H9 (cell line): ENCODE data around the gene MAP3K5. TPM values are rescaled to one million over a fixed set of nuclear protein-coding genes. Genes with fewer than 3 reads are reported as not detected.

Experiments
- DNase-seq: peaks from one replicate; pipeline ENCODE4 v3.0.0-alpha.2; 2017
- H2AFZ ChIP-seq: one replicate; pipeline ENCODE4 v1.6.1; 2013; ENCODE audit warnings: mild to moderate bottlenecking, low read length, control low read depth, moderate library complexity
- H2AK5ac ChIP-seq: 2 replicates; pipeline ENCODE4 v1.6.1; 2013; ENCODE audit warnings: low read length, control low read depth, mixed read lengths; ENCODE audit not compliant: insufficient read length
- H2BK120ac ChIP-seq: one replicate; pipeline ENCODE4 v1.6.1; 2013; ENCODE audit warnings: low read depth, mild to moderate bottlenecking, low read length, control low read depth, inconsistent platforms; ENCODE audit not compliant: poor library complexity, severe bottlenecking
- H2BK12ac ChIP-seq: 2 replicates; pipeline ENCODE4 v1.6.1; 2013; ENCODE audit warnings: low read length, control low read depth, mixed read lengths, low read depth; ENCODE audit not compliant: insufficient read length
- H2BK15ac ChIP-seq: 2 replicates; pipeline ENCODE4 v1.6.1; 2013; ENCODE audit warnings: low read depth, low read length, control low read depth
- H2BK20ac ChIP-seq: one replicate; pipeline ENCODE4 v1.6.1; 2013; ENCODE audit warnings: low read depth, mild to moderate bottlenecking, low read length, control low read depth, inconsistent platforms; ENCODE audit not compliant: poor library complexity, severe bottlenecking
- H2BK5ac ChIP-seq: 2 replicates; pipeline ENCODE4 v1.6.1; 2013; ENCODE audit warnings: low read length, control low read depth, mixed read lengths; ENCODE audit not compliant: insufficient read length
- H3K14ac ChIP-seq: 2 replicates; pipeline ENCODE4 v1.6.1; 2013; ENCODE audit warnings: low read length, control low read depth; ENCODE audit not compliant: insufficient read depth
- H3K18ac ChIP-seq: 2 replicates; pipeline ENCODE4 v1.6.1; 2013; ENCODE audit warnings: low read depth, mild to moderate bottlenecking, mixed read lengths, low read length, control low read depth; ENCODE audit not compliant: insufficient read length
- H3K23ac ChIP-seq: 2 replicates; pipeline ENCODE4 v1.6.1; 2013; ENCODE audit warnings: low read length, control low read depth, mixed read lengths, low read depth; ENCODE audit not compliant: insufficient read length
- H3K23me2 ChIP-seq: 2 replicates; pipeline ENCODE4 v1.6.1; 2013; ENCODE audit warnings: low read depth, mild to moderate bottlenecking, mixed read lengths, low read length, control low read depth; ENCODE audit not compliant: insufficient read length, poor library complexity, severe bottlenecking
- H3K27ac ChIP-seq: 2 replicates; pipeline ENCODE4 v1.5.1; 2013; ENCODE audit warnings: low read length, control low read depth, mixed read lengths, low read depth; ENCODE audit not compliant: insufficient read length
- H3K27me3 ChIP-seq: 2 replicates; pipeline ENCODE4 v1.6.1; 2013; ENCODE audit warnings: low read length, control low read depth, inconsistent platforms; ENCODE audit not compliant: insufficient read depth
- H3K4ac ChIP-seq: 2 replicates; pipeline ENCODE4 v1.6.1; 2013; ENCODE audit warnings: low read depth, mild to moderate bottlenecking, control low read depth, inconsistent platforms, low read length, moderate library complexity
- H3K4me1 ChIP-seq: 2 replicates; pipeline ENCODE4 v1.6.1; 2013; ENCODE audit warnings: low read length, control low read depth, inconsistent platforms; ENCODE audit not compliant: insufficient read depth
- H3K4me2 ChIP-seq: 2 replicates; pipeline ENCODE4 v1.6.1; 2013; ENCODE audit warnings: low read length, control low read depth, mixed read lengths; ENCODE audit not compliant: insufficient read length, insufficient read depth
- H3K56ac ChIP-seq: 2 replicates; pipeline ENCODE4 v1.6.1; 2013; ENCODE audit warnings: low read depth, mild to moderate bottlenecking, mixed read lengths, low read length, control low read depth; ENCODE audit not compliant: insufficient read length
- H3K79me1 ChIP-seq: 2 replicates; pipeline ENCODE4 v1.6.1; 2013; ENCODE audit warnings: low read depth, mild to moderate bottlenecking, moderate library complexity, low read length, control low read depth, inconsistent platforms; ENCODE audit not compliant: insufficient read depth, poor library complexity, severe bottlenecking
- H3K79me2 ChIP-seq: 2 replicates; pipeline ENCODE4 v1.6.1; 2013; ENCODE audit warnings: low read length, control low read depth, inconsistent platforms; ENCODE audit not compliant: insufficient read depth
- H3K9ac ChIP-seq: 2 replicates; pipeline ENCODE4 v1.6.1; 2013; ENCODE audit warnings: low read length, control low read depth, mixed read lengths; ENCODE audit not compliant: insufficient read length; ENCODE audit errors: extremely low read depth
- H3K9me3 ChIP-seq: one replicate; pipeline ENCODE4 v1.6.1; 2013; ENCODE audit warnings: low read depth, low read length, inconsistent platforms; ENCODE audit not compliant: control insufficient read depth
- H3T11ph ChIP-seq: one replicate; pipeline ENCODE4 v1.6.1; 2013; ENCODE audit warnings: mild to moderate bottlenecking, low read length, control low read depth, inconsistent platforms
- H4K20me1 ChIP-seq: one replicate; pipeline ENCODE4 v1.6.1; 2013; ENCODE audit not compliant: control insufficient read depth, insufficient read length, insufficient read depth
- H4K5ac ChIP-seq: 2 replicates; pipeline ENCODE4 v1.6.1; 2013; ENCODE audit warnings: low read depth, mild to moderate bottlenecking, mixed read lengths, low read length, control low read depth; ENCODE audit not compliant: insufficient read length
- H4K8ac ChIP-seq: replicated peaks from 2 replicates; pipeline ENCODE4 v1.6.1; 2013; ENCODE audit warnings: low read length, control low read depth, mixed read lengths, low read depth; ENCODE audit not compliant: insufficient read length
- H4K91ac ChIP-seq: 2 replicates; pipeline ENCODE4 v1.6.1; 2013; ENCODE audit warnings: low read depth, mild to moderate bottlenecking, moderate library complexity, mixed read lengths, low read length, control low read depth; ENCODE audit not compliant: insufficient read length
- H3K27ac Mint-ChIP-seq, 3 experiments: 2 replicates in 2 of 3; 3 replicates in 1 of 3; pipeline ENCODE4 v1.8.0; 2020 to 2021; ENCODE audit warnings: mixed read lengths in 3 of 3, mild to moderate bottlenecking in 1 of 3, moderate library complexity in 1 of 3
- H3K27me3 Mint-ChIP-seq: 2 replicates; pipeline ENCODE4 v1.8.0; 2021; ENCODE audit warnings: low read depth, mild to moderate bottlenecking, moderate library complexity, mixed read lengths
- H3K36me3 Mint-ChIP-seq, 3 experiments: 2 replicates in 2 of 3; 3 replicates in 1 of 3; pipeline ENCODE4 v1.8.0; 2020 to 2021; ENCODE audit warnings: low read depth in 3 of 3, mixed read lengths in 3 of 3; ENCODE audit not compliant: insufficient read depth in 1 of 3
- H3K4me1 Mint-ChIP-seq, 2 experiments: 2 replicates each; pipeline ENCODE4 v1.8.0; 2020; ENCODE audit warnings: mixed read lengths in 2 of 2
- H3K4me3 Mint-ChIP-seq, 2 experiments: 2 replicates in 1 of 2; 3 replicates in 1 of 2; pipeline ENCODE4 v1.8.0; 2020 to 2021; ENCODE audit warnings: mild to moderate bottlenecking in 2 of 2, mixed read lengths in 2 of 2, moderate library complexity in 1 of 2
- H3K9me3 Mint-ChIP-seq, 2 experiments: 2 replicates in 1 of 2; 3 replicates in 1 of 2; pipeline ENCODE4 v1.8.0; 2020; ENCODE audit warnings: mild to moderate bottlenecking in 2 of 2, mixed read lengths in 2 of 2, moderate library complexity in 1 of 2
- WGBS: extraction: QIAGEN DNeasy Blood & Tissue Kit; methylation state at CpG from one replicate; pipeline ENCODE4 v1.1.7; 2013; ENCODE audit warnings: missing lambda C conversion rate, low lambda C conversion rate, mixed read lengths; ENCODE audit not compliant: insufficient read length; ENCODE audit errors: extremely low coverage; 5-methylcytosine and 5-hydroxymethylcytosine counted together
- total RNA-seq: library from RNA; stranded (reverse); gene quantifications from 2 replicates; pipeline ENCODE4 v1.2.1, GENCODE V29; 2021
- TF ChIP-seq, protein P1 (sequence below): fragments of 200-600 bp; sonication (generic); conservative IDR thresholded peaks from 3 replicates; pipeline ENCODE4 v1.8.0; 2021; ENCODE audit warnings: antibody characterized with exemption, mild to moderate bottlenecking

MAP3K5 gene
- total RNA-seq, 1 experiment from 2014 or later, result 1.6 TPM

DNA sequence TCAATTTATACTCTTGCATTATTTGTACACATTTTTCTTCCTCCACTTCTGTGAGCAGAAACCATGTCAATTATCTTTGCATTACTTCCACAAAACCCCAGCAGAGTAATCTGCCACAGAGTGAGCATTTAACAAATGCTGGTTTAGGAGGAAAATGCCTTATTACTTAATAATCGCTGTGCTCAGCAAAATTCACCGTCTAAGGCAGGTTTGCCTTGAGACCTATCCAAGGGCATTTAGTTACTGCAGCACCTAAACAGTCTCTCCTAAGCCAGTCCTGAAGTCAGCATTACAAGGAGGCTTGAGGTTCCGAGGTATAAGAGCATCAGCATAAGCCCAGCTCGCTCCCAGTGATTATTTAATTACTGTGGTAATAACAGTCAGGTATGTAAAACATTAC, 270.4 kb downstream of the MAP3K5 start:
- DNase-seq, result no peak
- Histone ChIP-seq H2BK12ac (no peak overlapping the region), H3K79me2 (peaks cover 1% of the 10 kb centered on the region; the same call in 1 of the 2 replicates), H3K18ac (no peak overlapping the region), H3T11ph (no peak overlapping the region), H2AK5ac (no peak overlapping the region), H3K23me2 (no peaks in the 10 kb centered on the region), H3K14ac (no peak overlapping the region), H3K27me3 (no peaks in the 10 kb centered on the region), H3K9me3 (no peaks in the 10 kb centered on the region), H2BK15ac (no peak overlapping the region), H4K5ac (no peak overlapping the region), H4K20me1 (no peaks in the 10 kb centered on the region), H3K79me1 (peaks cover 6% of the 10 kb centered on the region), H3K4me2 (no peak overlapping the region), H3K4me1 (peaks cover 22% of the 10 kb centered on the region), H3K27ac (no peak overlapping the region), H4K91ac (no peak overlapping the region), H3K9ac (no peak overlapping the region), H4K8ac (no peak overlapping the region), H3K23ac (no peak overlapping the region), H3K56ac (no peak overlapping the region), H2BK120ac (no peak overlapping the region), H2BK20ac (no peak overlapping the region), H2AFZ (no peak overlapping the region), H2BK5ac (no peak overlapping the region), H3K4ac (no peak overlapping the region)
- no CpG with 5 or more reads among the region's 4 CpGs for WGBS
- no peak overlapping the region for H3K27ac Mint-ChIP-seq
- H3K9me3 Mint-ChIP-seq, result no peaks in the 10 kb centered on the region
- H3K36me3 Mint-ChIP-seq, result peaks cover 0 to 4% (median 2%) of the 10 kb centered on the region in 3 experiments; a peak in 2 of 7 replicates
- no peaks in the 10 kb centered on the region for H3K27me3 Mint-ChIP-seq
- peaks cover 37 to 54% of the 10 kb centered on the region in 2 experiments for H3K4me1 Mint-ChIP-seq
- no peak overlapping the region for H3K4me3 Mint-ChIP-seq
- TF ChIP-seq, protein P1, sequence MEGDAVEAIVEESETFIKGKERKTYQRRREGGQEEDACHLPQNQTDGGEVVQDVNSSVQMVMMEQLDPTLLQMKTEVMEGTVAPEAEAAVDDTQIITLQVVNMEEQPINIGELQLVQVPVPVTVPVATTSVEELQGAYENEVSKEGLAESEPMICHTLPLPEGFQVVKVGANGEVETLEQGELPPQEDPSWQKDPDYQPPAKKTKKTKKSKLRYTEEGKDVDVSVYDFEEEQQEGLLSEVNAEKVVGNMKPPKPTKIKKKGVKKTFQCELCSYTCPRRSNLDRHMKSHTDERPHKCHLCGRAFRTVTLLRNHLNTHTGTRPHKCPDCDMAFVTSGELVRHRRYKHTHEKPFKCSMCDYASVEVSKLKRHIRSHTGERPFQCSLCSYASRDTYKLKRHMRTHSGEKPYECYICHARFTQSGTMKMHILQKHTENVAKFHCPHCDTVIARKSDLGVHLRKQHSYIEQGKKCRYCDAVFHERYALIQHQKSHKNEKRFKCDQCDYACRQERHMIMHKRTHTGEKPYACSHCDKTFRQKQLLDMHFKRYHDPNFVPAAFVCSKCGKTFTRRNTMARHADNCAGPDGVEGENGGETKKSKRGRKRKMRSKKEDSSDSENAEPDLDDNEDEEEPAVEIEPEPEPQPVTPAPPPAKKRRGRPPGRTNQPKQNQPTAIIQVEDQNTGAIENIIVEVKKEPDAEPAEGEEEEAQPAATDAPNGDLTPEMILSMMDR, result no peak
